HG02870 (cell line): ENCODE measurements around the gene ZBTB25.

Source experiments
- ATAC-seq: cut with Tn5 transposase; IDR thresholded peaks from one replicate; pipeline ENCODE4 v1.9.1; 2021; ENCODE audit warnings: mild to moderate bottlenecking, moderate library complexity; ENCODE audit not compliant: unreplicated experiment

Gene ZBTB25

GRCh38 chr14:64488590-64489099, 15.0 kb downstream of the ZBTB25 start:
- no peak for ATAC-seq

GRCh38 chr14:64478634-64479250, 24.9 kb downstream of the ZBTB25 start:
- ATAC-seq: no peak

- no peak for ATAC-seq
Measured at GRCh38 chr14:64476438-64476837, 27.2 kb downstream of the ZBTB25 start.

DNA sequence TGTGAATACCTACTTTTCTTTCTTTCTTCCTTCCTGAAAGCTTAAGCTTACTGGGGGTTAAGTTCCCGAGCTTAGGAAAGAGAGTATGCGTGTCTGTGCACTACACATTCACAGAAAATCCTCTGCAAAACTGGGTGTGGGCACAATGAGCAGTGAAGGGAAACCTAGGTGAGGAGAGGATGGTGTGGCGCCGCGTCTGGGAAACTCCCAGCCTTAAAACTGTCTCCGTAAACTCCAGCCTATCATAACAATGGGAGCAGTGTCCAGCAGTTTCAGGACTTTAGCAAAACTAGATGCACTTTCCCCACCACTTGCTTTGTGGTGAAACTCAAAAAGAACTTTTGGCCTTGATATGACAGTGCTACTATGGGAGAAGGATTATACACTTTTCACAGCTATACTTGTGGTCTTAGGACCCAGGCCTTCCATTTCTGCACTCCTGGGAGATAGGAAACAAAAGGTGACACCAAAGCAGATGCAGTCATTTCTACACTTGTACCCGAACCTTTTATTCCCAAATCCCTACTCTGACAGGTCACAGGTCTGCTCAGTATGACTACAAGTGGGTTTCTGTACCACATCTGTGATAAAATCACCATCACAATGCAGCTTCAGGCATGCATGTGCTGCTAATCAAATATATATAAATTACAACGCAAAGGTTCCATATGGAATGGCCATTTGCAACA, 27.9 kb downstream of the ZBTB25 start:
- no peak for ATAC-seq

DNA sequence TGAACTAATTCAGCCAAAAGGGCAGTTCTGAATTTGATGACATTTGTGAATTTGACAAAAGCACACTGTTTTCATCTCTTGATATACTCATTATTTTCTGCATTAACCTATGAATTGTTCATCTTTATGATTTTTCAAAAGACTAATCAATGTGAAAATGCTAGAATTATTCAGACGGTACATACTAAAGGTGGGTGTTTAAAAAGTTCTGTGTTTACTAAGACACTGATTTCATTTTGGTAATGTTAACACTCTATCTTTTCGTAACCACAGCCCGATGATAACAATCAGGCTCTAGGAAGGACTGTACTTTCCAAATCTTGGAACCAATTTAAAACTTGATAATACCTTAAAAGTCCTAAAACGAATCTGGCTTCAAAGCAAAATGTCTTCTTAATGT, 28.9 kb downstream of the ZBTB25 start:
- no peak for ATAC-seq

DNA sequence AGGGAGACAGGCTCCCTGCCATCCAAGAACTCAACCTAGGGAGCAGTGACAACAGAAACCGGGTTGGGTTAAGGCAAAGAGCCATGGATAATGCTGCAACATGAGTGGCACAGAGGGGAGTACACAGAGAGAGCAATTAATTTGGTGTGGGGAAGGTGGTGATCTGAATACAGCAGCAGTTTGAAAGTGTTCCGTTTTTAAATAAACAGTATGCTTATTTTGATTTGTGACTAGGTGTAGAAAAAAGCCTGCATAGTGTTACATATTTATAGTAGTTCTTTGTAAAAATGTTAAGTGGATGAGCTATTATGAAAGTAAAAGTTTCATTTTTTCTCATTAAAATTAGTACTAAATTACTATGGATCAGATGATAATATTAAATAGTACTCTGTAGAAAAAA, 29.6 kb downstream of the ZBTB25 start:
- ATAC-seq: no peak

GRCh38 chr14:64468451-64468850, 35.2 kb downstream of the ZBTB25 start:
- ATAC-seq: no peak

- no peak for ATAC-seq
Measured at GRCh38 chr14:64467566-64467965, 36.1 kb downstream of the ZBTB25 start.

DNA sequence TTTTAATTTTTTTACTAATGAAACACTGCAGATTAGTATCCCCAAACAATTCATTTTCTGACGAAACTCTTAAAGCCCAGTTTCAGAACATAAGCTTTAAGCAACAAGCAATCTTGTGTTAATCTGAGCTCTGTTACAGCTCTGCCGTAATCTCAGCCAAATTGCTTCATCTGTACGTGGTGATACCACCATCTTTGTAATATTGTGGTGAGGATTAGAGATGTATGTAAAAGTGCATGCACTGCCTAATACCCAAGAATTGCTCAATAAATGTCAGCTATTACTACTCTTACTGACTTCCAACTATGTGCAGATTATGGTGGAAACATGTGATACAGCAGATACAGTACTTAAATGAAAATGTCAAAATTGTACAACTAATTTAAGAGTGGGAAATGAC, 36.5 kb downstream of the ZBTB25 start:
- no peak for ATAC-seq

DNA sequence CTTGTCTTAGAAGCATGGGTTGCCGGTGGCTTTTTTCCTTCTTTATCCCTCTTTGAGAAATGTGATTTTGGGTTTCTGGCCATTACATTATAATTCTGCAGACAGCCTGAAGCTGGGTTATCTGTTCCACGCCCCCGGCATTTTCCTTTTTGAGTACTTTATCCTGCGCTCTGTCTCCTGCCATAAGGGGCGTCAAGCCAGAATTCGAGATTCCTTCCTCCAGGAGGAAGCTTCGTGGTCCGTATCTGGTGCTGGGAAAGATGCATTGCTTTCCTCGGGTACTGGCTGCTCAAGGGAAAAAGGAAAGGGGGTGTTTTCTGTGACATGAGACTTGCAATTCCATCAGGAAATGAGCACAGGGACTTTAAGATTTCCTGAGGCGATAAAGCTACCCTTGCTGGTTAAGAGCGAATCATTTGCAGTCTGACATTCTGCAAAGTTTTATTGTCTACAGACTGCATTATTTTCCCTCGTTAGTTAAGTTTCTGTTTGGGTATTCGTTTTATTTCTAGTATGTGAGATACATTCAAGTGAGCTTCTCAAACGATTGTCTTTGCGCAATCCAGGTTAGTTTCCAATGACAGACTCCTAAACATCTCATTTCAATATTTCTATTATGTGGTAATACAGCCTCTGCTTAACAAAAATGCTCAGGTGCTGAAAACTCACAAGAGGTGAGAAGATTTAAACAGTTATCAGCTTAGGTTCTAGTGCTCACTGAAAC, 37.6 kb downstream of the ZBTB25 start:
- no peak for ATAC-seq

- peak; percentile 46 for ATAC-seq
Measured at GRCh38 chr14:64465191-64465822, 38.3 kb downstream of the ZBTB25 start, which contains the start of gene AKAP5. Gene AKAP5, plus strand, starts transcription at chr14:64465499. Its CDS starts 2,896 bp downstream, at chr14:64468395.

DNA sequence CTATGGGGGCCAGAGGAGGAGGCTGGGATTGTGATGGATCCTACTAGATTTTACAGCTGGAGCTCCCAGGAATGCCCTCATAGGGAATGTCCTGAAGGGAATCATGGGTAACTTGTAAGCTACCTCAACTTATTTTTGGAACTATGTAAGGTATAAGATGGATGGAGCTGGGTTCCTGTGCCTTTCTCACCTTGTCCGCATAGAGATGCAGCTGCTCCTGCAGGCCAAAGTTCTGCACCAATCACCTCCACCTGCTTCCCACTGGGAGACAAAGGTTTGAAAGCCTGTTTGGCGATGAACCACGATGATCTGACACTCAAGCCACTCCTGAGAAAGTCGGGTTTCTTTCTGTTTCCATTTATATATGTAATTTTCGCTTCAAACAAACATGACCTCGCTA, 39.0 kb downstream of the ZBTB25 start:
- peak; percentile 2 for ATAC-seq

DNA sequence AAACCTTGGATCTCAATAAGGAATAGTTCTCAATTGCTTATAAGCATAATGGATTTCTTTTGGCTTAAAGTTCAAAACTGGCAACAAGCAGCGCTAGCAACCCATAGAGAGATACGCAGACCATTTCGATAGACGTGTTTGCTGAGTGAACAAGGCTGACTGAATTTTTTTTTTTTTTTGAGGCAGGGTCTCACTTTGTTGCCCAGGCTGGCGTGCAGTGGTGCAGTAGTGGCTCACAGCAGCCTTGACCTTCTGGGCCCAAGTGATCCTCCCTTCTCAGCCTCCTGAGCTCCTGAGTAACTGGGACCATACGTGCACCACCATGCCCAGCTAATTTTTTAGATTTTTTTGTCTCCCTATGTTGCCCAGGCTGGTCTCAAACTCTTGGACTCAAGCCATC, 39.8 kb downstream of the ZBTB25 start:
- ATAC-seq: no peak

DNA sequence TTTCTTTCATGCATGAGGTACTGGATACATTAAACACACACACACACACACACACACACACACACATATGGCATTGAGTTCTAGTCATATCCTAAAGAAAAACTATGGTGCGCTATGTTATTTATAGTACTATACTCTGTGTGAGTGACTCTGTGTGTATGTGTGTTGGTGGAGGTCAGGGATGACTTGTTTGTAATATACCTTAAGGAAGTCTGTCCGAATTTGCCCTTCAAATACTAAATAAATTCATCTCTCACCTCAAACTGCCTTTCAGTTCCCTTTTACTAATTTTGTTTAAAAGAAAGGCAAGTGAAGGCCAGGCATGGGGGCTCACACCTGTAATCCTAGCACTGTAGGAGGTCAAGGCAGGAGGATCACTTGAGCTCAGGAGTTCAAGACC, 40.4 kb downstream of the ZBTB25 start:
- peak; percentile 46 for ATAC-seq

GRCh38 chr14:64461221-64461620, 42.4 kb downstream of the ZBTB25 start:
- no peak for ATAC-seq

- ATAC-seq: no peak
Measured at GRCh38 chr14:64459405-64460136, 44.1 kb downstream of the ZBTB25 start.

GRCh38 chr14:64454671-64455070, 49.0 kb downstream of the ZBTB25 start:
- ATAC-seq: no peak

DNA sequence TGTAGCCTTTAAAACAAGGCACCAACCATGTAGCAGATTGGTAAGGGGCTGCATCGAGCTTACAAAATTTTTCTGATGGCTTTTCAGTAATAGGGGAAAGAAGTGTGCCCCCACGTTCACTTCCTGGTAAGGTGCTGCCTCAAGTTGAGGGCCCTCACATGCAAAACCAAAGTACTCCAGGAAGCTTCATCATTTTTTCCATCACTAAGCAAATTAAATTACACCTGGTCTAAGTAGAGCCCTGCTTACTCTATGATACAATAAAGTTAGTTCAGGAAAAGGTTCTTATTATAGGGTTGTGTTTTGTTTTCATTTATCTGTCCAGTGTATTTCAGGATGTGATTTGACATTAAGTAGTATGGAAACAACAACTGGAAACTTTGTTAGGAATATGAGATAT, 53.4 kb downstream of the ZBTB25 start:
- no peak for ATAC-seq

DNA sequence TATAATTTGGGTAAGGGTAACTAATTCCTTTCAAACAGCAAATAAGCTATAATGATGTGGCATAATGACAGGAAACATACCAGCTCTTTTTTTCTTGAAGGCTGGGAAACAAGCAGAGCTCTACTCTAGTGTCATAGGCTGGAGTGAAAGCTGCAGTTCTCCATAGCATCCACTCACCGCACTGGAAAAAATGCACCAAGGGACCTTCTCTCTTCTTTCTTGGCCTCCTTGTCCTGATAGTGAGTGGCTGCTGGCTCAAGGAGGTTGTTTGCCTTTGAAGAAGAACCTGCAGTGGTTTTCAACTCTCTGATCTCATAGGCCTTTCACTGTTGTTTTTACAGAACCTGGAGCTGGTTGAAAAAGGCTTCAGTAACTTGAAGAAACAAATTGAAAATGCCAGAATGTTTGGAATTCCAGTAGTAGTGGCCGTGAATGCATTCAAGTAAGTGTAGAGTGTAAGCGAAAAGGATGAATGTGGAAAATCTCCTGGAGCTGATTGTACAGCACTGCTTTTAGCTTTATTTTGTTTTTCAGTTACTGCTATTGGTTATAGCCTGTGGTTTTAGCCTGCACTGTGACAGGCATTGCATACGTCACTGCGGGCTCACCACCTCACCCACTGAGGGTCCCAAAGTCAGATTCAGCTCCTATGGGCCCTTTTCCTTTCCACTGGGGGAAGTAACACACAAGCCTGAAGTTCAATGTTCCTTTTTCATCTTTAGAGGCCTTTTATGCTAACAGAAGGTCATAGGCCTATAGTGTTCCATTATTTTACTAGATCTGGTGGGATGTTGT, 55.6 kb downstream of the ZBTB25 start:
- no peak for ATAC-seq
